IMR-90 (cell line): Measurements from ENCODE around the gene SPTBN5. TPM values are rescaled to one million over a fixed set of nuclear protein-coding genes. Genes with fewer than 3 reads are reported as not detected.
A peak's percentile ranks its signal among the peaks of the same experiment; 100 is the strongest.

Experiments used
- ATAC-seq: fragments of 200-7000 bp; cut with Tn5 transposase; 2 replicates; pipeline ENCODE4 v1.9.1; 2020; ENCODE audit warnings: low read depth, mild to moderate bottlenecking, moderate library complexity
- BruUV-seq: library from RNA; stranded (reverse); fragments of 400-500 nt; replicated peaks from 2 replicates; lab custom pipeline; 2021; lab: Mats Ljungman, UMichigan
- CTCF ChIA-PET: fragments of 300-600 bp; formaldehyde crosslinking; extraction: SDS; loops from one replicate; lab custom pipeline; 2021; ENCODE audit warnings: antibody characterized with exemption; lab: Yijun Ruan, JAX
- POLR2A ChIA-PET: fragments of 300-600 bp; sonication (Branson Sonifier 250); formaldehyde crosslinking; loops from one replicate; lab custom pipeline; 2022; ENCODE audit warnings: antibody characterized with exemption; ENCODE audit not compliant: unreplicated experiment; lab: Charles Lee
- DNase-seq: peaks from one replicate; pipeline ENCODE4 v3.0.0; 2013
- H2AFZ ChIP-seq: replicated peaks from 2 replicates; pipeline ENCODE3; 2013; ENCODE audit warnings: low read length, mild to moderate bottlenecking; ENCODE audit not compliant: poor library complexity
- H2AK5ac ChIP-seq: 2 replicates; pipeline ENCODE4 v1.6.1; 2013; ENCODE audit warnings: low read depth, low read length, inconsistent platforms
- H2AK9ac ChIP-seq: replicated peaks from 2 replicates; pipeline ENCODE3; 2013; ENCODE audit warnings: mild to moderate bottlenecking, low read depth, low read length, moderate library complexity; ENCODE audit not compliant: poor library complexity
- H2BK120ac ChIP-seq: 2 replicates; pipeline ENCODE4 v1.6.1; 2013; ENCODE audit warnings: low read depth, low read length, inconsistent platforms
- H2BK15ac ChIP-seq: 3 replicates; pipeline ENCODE4 v1.6.1; 2013; ENCODE audit warnings: low read depth, low read length, inconsistent platforms
- H2BK20ac ChIP-seq: 2 replicates; pipeline ENCODE4 v1.6.1; 2013; ENCODE audit warnings: low read depth, mild to moderate bottlenecking, inconsistent platforms, low read length, moderate library complexity
- H2BK5ac ChIP-seq: 2 replicates; pipeline ENCODE4 v1.6.1; 2013; ENCODE audit warnings: mild to moderate bottlenecking, low read depth, low read length, inconsistent platforms; ENCODE audit not compliant: poor library complexity, severe bottlenecking
- H3K14ac ChIP-seq: replicated peaks from 2 replicates; pipeline ENCODE4 v1.6.1; 2013; ENCODE audit warnings: low read depth, low read length, inconsistent platforms
- H3K18ac ChIP-seq: 2 replicates; pipeline ENCODE4 v1.6.1; 2013; ENCODE audit warnings: low read depth, low read length, control low read depth
- H3K23ac ChIP-seq: 2 replicates; pipeline ENCODE4 v1.6.1; 2013; ENCODE audit warnings: low read depth, low read length, inconsistent platforms
- H3K27ac ChIP-seq: 2 replicates; pipeline ENCODE4 v1.5.1; 2013; ENCODE audit warnings: mild to moderate bottlenecking, control low read depth, low read length; ENCODE audit not compliant: insufficient read depth
- H3K27me3 ChIP-seq: 2 replicates; pipeline ENCODE4 v1.6.1; 2013; ENCODE audit warnings: low read length; ENCODE audit not compliant: control insufficient read depth, insufficient read depth
- H3K36me3 ChIP-seq: 2 replicates; pipeline ENCODE4 v1.6.1; 2013; ENCODE audit warnings: low read length, mixed read lengths; ENCODE audit not compliant: control insufficient read depth, insufficient read depth
- H3K4ac ChIP-seq: 2 replicates; pipeline ENCODE4 v1.6.1; 2013; ENCODE audit warnings: low read depth, low read length, inconsistent platforms
- H3K4me1 ChIP-seq: 2 replicates; pipeline ENCODE4 v1.6.1; 2013; ENCODE audit warnings: low read length, mixed read lengths; ENCODE audit not compliant: control insufficient read depth, insufficient read depth
- H3K4me2 ChIP-seq: 2 replicates; pipeline ENCODE4 v1.6.1; 2013; ENCODE audit warnings: low read depth, mild to moderate bottlenecking, control low read depth, low read length, moderate library complexity
- H3K4me3 ChIP-seq: 2 replicates; pipeline ENCODE4 v1.5.1; 2013; ENCODE audit warnings: low read depth, mild to moderate bottlenecking, control low read depth, low read length, moderate library complexity; ENCODE audit not compliant: insufficient read depth
- H3K56ac ChIP-seq: 2 replicates; pipeline ENCODE4 v1.6.1; 2013; ENCODE audit warnings: low read length, inconsistent platforms; ENCODE audit not compliant: insufficient read depth; ENCODE audit errors: extremely low read depth
- H3K79me1 ChIP-seq, 2 experiments: 2 replicates each; pipeline ENCODE4 v1.6.1; 2013; ENCODE audit warnings: low read length in 2 of 2, inconsistent platforms in 1 of 2, low read depth in 1 of 2
- H3K9ac ChIP-seq: 2 replicates; pipeline ENCODE4 v1.6.1; 2013; ENCODE audit warnings: low read depth, low read length, control low read depth
- H3K9me1 ChIP-seq: 2 replicates; pipeline ENCODE4 v1.6.1; 2013; ENCODE audit warnings: low read length, inconsistent platforms; ENCODE audit not compliant: insufficient read depth
- H3K9me3 ChIP-seq: 2 replicates; pipeline ENCODE4 v1.6.1; 2013; ENCODE audit warnings: low read length; ENCODE audit not compliant: control insufficient read depth, insufficient read depth
- H4K20me1 ChIP-seq: 2 replicates; pipeline ENCODE4 v1.6.1; 2013; ENCODE audit warnings: low read length, inconsistent platforms; ENCODE audit not compliant: insufficient read depth
- H4K5ac ChIP-seq: 2 replicates; pipeline ENCODE4 v1.6.1; 2013; ENCODE audit warnings: mild to moderate bottlenecking, low read depth, low read length, control low read depth
- H4K8ac ChIP-seq, 2 experiments: 2 replicates each; pipeline ENCODE4 v1.6.1; 2013; ENCODE audit warnings: low read depth in 2 of 2, low read length in 2 of 2, control low read depth in 1 of 2, inconsistent platforms in 1 of 2
- H4K91ac ChIP-seq: 2 replicates; pipeline ENCODE4 v1.6.1; 2013; ENCODE audit warnings: low read depth, low read length, inconsistent platforms; ENCODE audit not compliant: insufficient read depth
- BHLHE40 ChIP-seq: fragments of 150-350 bp; IDR thresholded peaks from 2 replicates; pipeline ENCODE4 v1.6.1; 2016; ENCODE audit warnings: mild to moderate bottlenecking, low read depth, low read length
- CEBPB ChIP-seq: IDR thresholded peaks from 2 replicates; pipeline ENCODE4 v1.6.1; 2012; ENCODE audit warnings: low read depth, low read length, improper control_type of control experiment
- CHD1 ChIP-seq: IDR thresholded peaks from 2 replicates; pipeline ENCODE4 v1.6.1; 2012; ENCODE audit warnings: low read depth, low read length, improper control_type of control experiment
- FOS ChIP-seq: fragments of 150-350 bp; IDR thresholded peaks from 2 replicates; pipeline ENCODE4 v1.6.1; 2016; ENCODE audit warnings: low read depth, low read length
- MAFK ChIP-seq: IDR thresholded peaks from 2 replicates; pipeline ENCODE4 v1.6.1; 2012; ENCODE audit warnings: low read depth, low read length, improper control_type of control experiment
- MAZ ChIP-seq: IDR thresholded peaks from 2 replicates; pipeline ENCODE4 v1.6.1; 2012; ENCODE audit warnings: low read depth, mild to moderate bottlenecking, low read length, improper control_type of control experiment, moderate library complexity, borderline replicate concordance
- MXI1 ChIP-seq: IDR thresholded peaks from 2 replicates; pipeline ENCODE4 v1.6.1; 2012; ENCODE audit warnings: low read depth, mild to moderate bottlenecking, low read length, moderate library complexity, borderline replicate concordance
- NFE2L2 ChIP-seq: fragments of 150-350 bp; IDR thresholded peaks from 2 replicates; pipeline ENCODE4 v1.6.1; 2016; ENCODE audit warnings: low read depth, mild to moderate bottlenecking, low read length
- POLR2A ChIP-seq: IDR thresholded peaks from 2 replicates; pipeline ENCODE4 v1.6.1; 2012; ENCODE audit warnings: mild to moderate bottlenecking, low read depth, low read length
- RAD21 ChIP-seq: IDR thresholded peaks from 2 replicates; pipeline ENCODE4 v1.6.1; 2012; ENCODE audit warnings: low read length, improper control_type of control experiment
- RCOR1 ChIP-seq: IDR thresholded peaks from 2 replicates; pipeline ENCODE4 v1.6.1; 2012; ENCODE audit warnings: mild to moderate bottlenecking, low read length, improper control_type of control experiment; ENCODE audit not compliant: insufficient replicate concordance
- RFX5 ChIP-seq: IDR thresholded peaks from 2 replicates; pipeline ENCODE4 v1.8.0; 2012; ENCODE audit warnings: low read depth, mild to moderate bottlenecking, low read length, moderate library complexity
- SMC3 ChIP-seq: fragments of 150-350 bp; IDR thresholded peaks from 2 replicates; pipeline ENCODE4 v1.6.1; 2016; ENCODE audit warnings: low read depth, mild to moderate bottlenecking, antibody characterized with exemption, low read length, moderate library complexity
- WGBS, 2 experiments: methylation state at CpG; one replicate each; pipeline versions ENCODE4 v1.1.5 to v1.1.7; 2013; ENCODE audit warnings: missing lambda C conversion rate in 2 of 2; ENCODE audit not compliant: insufficient read length in 1 of 2; ENCODE audit errors: extremely low coverage in 2 of 2; 5-methylcytosine and 5-hydroxymethylcytosine counted together
- dilution Hi-C: fragments of 300-500 bp; cut with HindIII; formaldehyde crosslinking; loops from one replicate; pipeline ENCODE4 v1.14.3; 2018; ENCODE audit warnings: low sequenced_read_pairs; ENCODE audit not compliant: unreplicated experiment
- in situ Hi-C: fragments of 300-500 bp; cut with MboI; formaldehyde crosslinking; loops from 3 replicates; pipeline ENCODE4 v1.14.3; 2019; ENCODE audit warnings: low sequenced_read_pairs, inconsistent platforms, mixed read lengths
- intact Hi-C: fragments of 100-400 bp; cut with micrococcal nuclease; formaldehyde crosslinking; loops from 2 replicates; pipeline ENCODE4 v1.10.0; 2022
- polyA plus RNA-seq, 3 experiments: library from polyadenylated mRNA; depleted of rRNA; stranded (reverse); fragments of >200 nt; gene quantifications; 2 replicates each; pipeline ENCODE4 v1.2.3, GENCODE V29; 2012; ENCODE audit warnings: low replicate concordance in 1 of 3
- total RNA-seq: library from RNA; depleted of rRNA; stranded (reverse); fragments of >200 nt; gene quantifications from 2 replicates; pipeline ENCODE4 v1.2.3, GENCODE V29; 2012
- TF ChIP-seq, protein P1 (sequence below): conservative IDR thresholded peaks from 2 replicates; pipeline ENCODE4 v1.5.1; 2012; ENCODE audit warnings: mild to moderate bottlenecking, low read depth, low read length, improper control_type of control experiment
- TF ChIP-seq, protein P2 (sequence below): fragments of 150-350 bp; IDR thresholded peaks from 2 replicates; pipeline ENCODE4 v1.6.1; 2016; ENCODE audit warnings: low read depth, mild to moderate bottlenecking, low read length, moderate library complexity, borderline replicate concordance
- TF ChIP-seq, protein P3 (sequence below): fragments of 150-350 bp; IDR thresholded peaks from 2 replicates; pipeline ENCODE4 v1.6.1; 2017; ENCODE audit warnings: mild to moderate bottlenecking, antibody characterized with exemption, low read length, low read depth

The SPTBN5 gene
- total and polyA plus RNA-seq, 2 of the 4 experiments (the other 2 are of a cell fraction): under 0.01 to 0.38 TPM

DNA sequence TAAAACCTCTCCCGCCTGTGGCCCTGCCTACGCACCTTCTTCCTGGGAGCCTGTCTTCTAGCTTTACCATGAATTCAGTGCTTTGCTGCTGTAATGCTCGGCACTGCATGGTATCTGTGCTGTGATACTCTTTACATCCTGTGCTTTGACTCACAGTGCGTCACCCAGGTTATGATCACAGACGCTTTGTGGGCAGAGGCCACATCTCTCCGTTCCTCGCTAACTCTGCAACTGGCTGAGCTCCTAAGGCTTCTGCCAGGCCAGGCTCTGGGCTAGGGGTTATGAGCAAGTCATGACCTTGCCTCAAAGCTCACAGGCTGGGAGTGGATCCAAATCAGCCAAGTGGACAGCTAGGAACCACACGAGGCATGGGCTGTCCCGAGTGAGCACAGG, 23.2 kb downstream of the SPTBN5 start:
- peaks cover 12% of the 10 kb centered on the region; the same call in 1 of the 2 replicates for H3K27me3 ChIP-seq
- no peak overlapping the region for H2BK15ac ChIP-seq
- H3K4me2 ChIP-seq: no peak overlapping the region
- ATAC-seq (peak; percentile 86), DNase-seq (peak; percentile 93)
- in situ Hi-C loops (no loop called here), intact Hi-C loops (no loop called here), dilution Hi-C loops (no loop called here)
- H2BK120ac ChIP-seq: no peak overlapping the region
- H3K18ac ChIP-seq: no peak overlapping the region
- ChIA-PET CTCF (no interaction called here), POLR2A (no interaction called here)
- H4K8ac ChIP-seq: no peak overlapping the region
- peak overlapping the region; percentile 29; the same call in 1 of the 2 replicates for H2AK5ac ChIP-seq
- H3K9ac ChIP-seq: no peak overlapping the region
- H3K4ac ChIP-seq: no peak overlapping the region
- peak overlapping the region; percentile 28 for H2AFZ ChIP-seq
- no peak overlapping the region for H4K91ac ChIP-seq
- H3K4me1 ChIP-seq: peaks cover 2% of the 10 kb centered on the region; the same call in 1 of the 2 replicates
- H4K20me1 ChIP-seq: peaks cover 3% of the 10 kb centered on the region; the same call in 1 of the 2 replicates
- H3K56ac ChIP-seq: no peak overlapping the region
- H3K27ac ChIP-seq: no peak overlapping the region
- no peak overlapping the region for H3K14ac ChIP-seq
- no peak overlapping the region for H3K4me3 ChIP-seq
- no peak overlapping the region for H4K5ac ChIP-seq
- H2AK9ac ChIP-seq: no peak overlapping the region
- no peak overlapping the region for H2BK5ac ChIP-seq
- H2BK20ac ChIP-seq: no peak overlapping the region
- H3K23ac ChIP-seq: no peak overlapping the region
- BruUV-seq: no TSS peak
- no peaks in the 10 kb centered on the region for H3K79me1 ChIP-seq
- TF ChIP-seq CHD1 (no peak), BHLHE40 (peak; percentile 24; the same call in 1 of the 2 replicates), POLR2A (no peak), MAFK (no peak), RFX5 (no peak), MAZ (peak; percentile 6; the same call in 1 of the 2 replicates), SMC3 (0 out of 2 replicates have a peak, but pooled peaks have one; percentile 22), RCOR1 (no peak), FOS (peak; percentile 75), RAD21 (0 out of 2 replicates have a peak, but pooled peaks have one; percentile 5), MXI1 (no peak), NFE2L2 (no peak), CEBPB (peak; percentile 27; the same call in 1 of the 2 replicates)
- TF ChIP-seq, protein P1, sequence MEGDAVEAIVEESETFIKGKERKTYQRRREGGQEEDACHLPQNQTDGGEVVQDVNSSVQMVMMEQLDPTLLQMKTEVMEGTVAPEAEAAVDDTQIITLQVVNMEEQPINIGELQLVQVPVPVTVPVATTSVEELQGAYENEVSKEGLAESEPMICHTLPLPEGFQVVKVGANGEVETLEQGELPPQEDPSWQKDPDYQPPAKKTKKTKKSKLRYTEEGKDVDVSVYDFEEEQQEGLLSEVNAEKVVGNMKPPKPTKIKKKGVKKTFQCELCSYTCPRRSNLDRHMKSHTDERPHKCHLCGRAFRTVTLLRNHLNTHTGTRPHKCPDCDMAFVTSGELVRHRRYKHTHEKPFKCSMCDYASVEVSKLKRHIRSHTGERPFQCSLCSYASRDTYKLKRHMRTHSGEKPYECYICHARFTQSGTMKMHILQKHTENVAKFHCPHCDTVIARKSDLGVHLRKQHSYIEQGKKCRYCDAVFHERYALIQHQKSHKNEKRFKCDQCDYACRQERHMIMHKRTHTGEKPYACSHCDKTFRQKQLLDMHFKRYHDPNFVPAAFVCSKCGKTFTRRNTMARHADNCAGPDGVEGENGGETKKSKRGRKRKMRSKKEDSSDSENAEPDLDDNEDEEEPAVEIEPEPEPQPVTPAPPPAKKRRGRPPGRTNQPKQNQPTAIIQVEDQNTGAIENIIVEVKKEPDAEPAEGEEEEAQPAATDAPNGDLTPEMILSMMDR: no peak
- TF ChIP-seq, protein P2, sequence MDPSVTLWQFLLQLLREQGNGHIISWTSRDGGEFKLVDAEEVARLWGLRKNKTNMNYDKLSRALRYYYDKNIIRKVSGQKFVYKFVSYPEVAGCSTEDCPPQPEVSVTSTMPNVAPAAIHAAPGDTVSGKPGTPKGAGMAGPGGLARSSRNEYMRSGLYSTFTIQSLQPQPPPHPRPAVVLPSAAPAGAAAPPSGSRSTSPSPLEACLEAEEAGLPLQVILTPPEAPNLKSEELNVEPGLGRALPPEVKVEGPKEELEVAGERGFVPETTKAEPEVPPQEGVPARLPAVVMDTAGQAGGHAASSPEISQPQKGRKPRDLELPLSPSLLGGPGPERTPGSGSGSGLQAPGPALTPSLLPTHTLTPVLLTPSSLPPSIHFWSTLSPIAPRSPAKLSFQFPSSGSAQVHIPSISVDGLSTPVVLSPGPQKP: no peak
- TF ChIP-seq, protein P3, sequence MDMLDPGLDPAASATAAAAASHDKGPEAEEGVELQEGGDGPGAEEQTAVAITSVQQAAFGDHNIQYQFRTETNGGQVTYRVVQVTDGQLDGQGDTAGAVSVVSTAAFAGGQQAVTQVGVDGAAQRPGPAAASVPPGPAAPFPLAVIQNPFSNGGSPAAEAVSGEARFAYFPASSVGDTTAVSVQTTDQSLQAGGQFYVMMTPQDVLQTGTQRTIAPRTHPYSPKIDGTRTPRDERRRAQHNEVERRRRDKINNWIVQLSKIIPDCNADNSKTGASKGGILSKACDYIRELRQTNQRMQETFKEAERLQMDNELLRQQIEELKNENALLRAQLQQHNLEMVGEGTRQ: no peak
- H3K9me3 ChIP-seq: no peaks in the 10 kb centered on the region
- H3K36me3 ChIP-seq: no peaks in the 10 kb centered on the region
- H3K9me1 ChIP-seq: 0 out of 2 replicates have a peak, but pooled peaks cover 2% of the 10 kb centered on the region
- WGBS, 2 experiments: 9% methylated on average over 5 of the region's 9 CpGs; no CpG with 5 or more reads in 1 of the 2 experiments
